HepG2 (cell line): ENCODE measurements around the gene DOCK1.

Source experiments
- CAMTA2 ChIP-seq: sonication (generic); formaldehyde crosslinking; IDR thresholded peaks from 2 replicates; pipeline ENCODE4 v1.4.0; 2020; ENCODE audit warnings: mild to moderate bottlenecking, missing genetic modification reagents, borderline replicate concordance
- EP300 ChIP-seq, 3 experiments: sonication (generic) in 1 of 3; formaldehyde crosslinking in 1 of 3; IDR thresholded peaks; 2 replicates each; pipeline versions ENCODE4 v1.5.1 to v1.6.1; 2011 to 2020; ENCODE audit warnings: low read depth in 2 of 3, low read length in 2 of 3, borderline replicate concordance in 1 of 3, improper control_type of control experiment in 1 of 3, mild to moderate bottlenecking in 1 of 3, missing genetic modification reagents in 1 of 3, moderate library complexity in 1 of 3
- GABPA ChIP-seq, 2 experiments: IDR thresholded peaks; 2 replicates each; pipeline ENCODE4 v1.6.1; 2011 to 2016; ENCODE audit warnings: low read depth in 2 of 2, low read length in 1 of 2, missing biosample characterization in 1 of 2, missing genetic modification characterization in 1 of 2
- ZBTB40 ChIP-seq, 2 experiments: fragments of 450-650 bp in 1 of 2; sonication (generic) in 1 of 2; formaldehyde crosslinking in 1 of 2; IDR thresholded peaks; 2 replicates each; pipeline versions ENCODE4 v1.6.1 to v1.8.0; 2016 to 2022; ENCODE audit warnings: antibody characterized with exemption in 1 of 2, mild to moderate bottlenecking in 1 of 2, missing genetic modification reagents in 1 of 2
- ZNF616 ChIP-seq: sonication (generic); formaldehyde crosslinking; IDR thresholded peaks from 2 replicates; pipeline ENCODE4 v1.5.0; 2020; ENCODE audit warnings: low read depth, mild to moderate bottlenecking, missing genetic modification reagents

GRCh38 chr10:127216274-127216673 lies 311.0 kb downstream of the DOCK1 start:
- no peak for TF ChIP-seq EP300 (IDR thresholded peaks at IDR 0.05; ENCODE audit: low read depth in 2 of 2, low read length in 2 of 2)
- no peak for TF ChIP-seq EP300 (CRISPR knock-in tag; IDR thresholded peaks at IDR 0.05; ENCODE audit: borderline replicate concordance)
- TF ChIP-seq ZBTB40 (IDR thresholded peaks at IDR 0.05): no peak
- TF ChIP-seq ZBTB40 (CRISPR knock-in tag; IDR thresholded peaks at IDR 0.05): no peak
- no peak for TF ChIP-seq GABPA (IDR thresholded peaks at IDR 0.05; ENCODE audit: low read depth, low read length)
- no peak for TF ChIP-seq GABPA (CRISPR knock-in tag; IDR thresholded peaks at IDR 0.05; ENCODE audit: low read depth)
- TF ChIP-seq CAMTA2 (CRISPR knock-in tag): no peak
- TF ChIP-seq ZNF616 (CRISPR knock-in tag): no peak
